ENCODE measurements around the gene CREB3.

CREB3 gene

GRCh38 chr9:35714579-35715252 is 17.8 kb upstream of the CREB3 start:
- no peak for TF ChIP-seq CTCF (IDR thresholded peaks at IDR 0.05)
- Histone ChIP-seq H3K36me3 (peaks cover 98 to 100% (median 100%) of the 10 kb centered on the region in 3 donors), H3K27me3 (no peaks in the 10 kb centered on the region), H3K9me3 (no peaks in the 10 kb centered on the region), H3K4me3 (no peak overlapping the region), H3K4me1 (peaks cover 0 to 11% (median 3%) of the 10 kb centered on the region in 4 donors), H3K27ac (peak overlapping the region; percentile 60 to 66)
- DNase-seq: no peak
- intact Hi-C loops (cut with DNase I; ENCODE audit: low total_unique reads): no loop called here

GRCh38 chr9:35716230-35716629 is 16.2 kb upstream of the CREB3 start:
- H3K4me1 ChIP-seq: peaks cover 0 to 11% (median 3%) of the 10 kb centered on the region in 4 donors
- intact Hi-C loops (cut with DNase I; ENCODE audit: low total_unique reads): no loop called here
- no peak for DNase-seq
- H3K4me3 ChIP-seq: no peak overlapping the region
- H3K9me3 ChIP-seq: no peaks in the 10 kb centered on the region
- H3K27me3 ChIP-seq: no peaks in the 10 kb centered on the region
- peak; percentile 31 to 40 for TF ChIP-seq CTCF (IDR thresholded peaks at IDR 0.05)
- peaks cover 98 to 100% (median 100%) of the 10 kb centered on the region in 3 donors for H3K36me3 ChIP-seq
- H3K27ac ChIP-seq: peak overlapping the region; percentile 60 to 66

- H3K27ac ChIP-seq: peak overlapping the region; percentile 60 to 66
- H3K4me3 ChIP-seq: no peak overlapping the region
- H3K4me1 ChIP-seq: peaks cover 0 to 11% (median 3%) of the 10 kb centered on the region in 4 donors
- H3K36me3 ChIP-seq: peaks cover 98 to 100% (median 100%) of the 10 kb centered on the region in 3 donors
- no peak for DNase-seq
- no peaks in the 10 kb centered on the region for H3K9me3 ChIP-seq
- intact Hi-C loops (cut with DNase I; ENCODE audit: low total_unique reads): no loop called here
- no peak for TF ChIP-seq CTCF (IDR thresholded peaks at IDR 0.05)
- H3K27me3 ChIP-seq: no peaks in the 10 kb centered on the region
Observed at GRCh38 chr9:35717132-35717870, 15.2 kb upstream of the CREB3 start.

GRCh38 chr9:35718721-35719511 is 13.6 kb upstream of the CREB3 start:
- H3K27me3 ChIP-seq: no peaks in the 10 kb centered on the region
- H3K36me3 ChIP-seq: peaks cover 100% of the 10 kb centered on the region in 3 donors
- peaks cover 0 to 6% (median 3%) of the 10 kb centered on the region in 4 donors for H3K4me1 ChIP-seq
- DNase-seq: peak in 1 of 2 donors; percentile 55
- intact Hi-C loops (cut with DNase I; ENCODE audit: low total_unique reads): no loop called here
- no peak overlapping the region for H3K4me3 ChIP-seq
- H3K9me3 ChIP-seq: no peaks in the 10 kb centered on the region
- H3K27ac ChIP-seq: peak overlapping the region; percentile 34 to 99
- no peak for TF ChIP-seq CTCF (IDR thresholded peaks at IDR 0.05)

- Histone ChIP-seq H3K9me3 (no peaks in the 10 kb centered on the region), H3K36me3 (peaks cover 100% of the 10 kb centered on the region in 3 donors), H3K4me3 (no peak overlapping the region), H3K27me3 (no peaks in the 10 kb centered on the region), H3K27ac (peak overlapping the region; percentile 36 to 99), H3K4me1 (peaks cover 0 to 5% (median 2%) of the 10 kb centered on the region in 4 donors)
- no peak for TF ChIP-seq CTCF (IDR thresholded peaks at IDR 0.05)
- intact Hi-C loops (cut with DNase I; ENCODE audit: low total_unique reads): no loop called here
- DNase-seq: no peak
Observed at GRCh38 chr9:35719546-35719945, 12.9 kb upstream of the CREB3 start.

Data from tibial artery (tissue), 4 donors.